H9 (cell line): ENCODE data around the gene CDK14. TPM values are rescaled to one million over a fixed set of nuclear protein-coding genes. Genes with fewer than 3 reads are reported as not detected.

Experiments used
- DNase-seq: peaks from one replicate; pipeline ENCODE4 v3.0.0-alpha.2; 2017
- H2AFZ ChIP-seq: one replicate; pipeline ENCODE4 v1.6.1; 2013; ENCODE audit warnings: mild to moderate bottlenecking, low read length, control low read depth, moderate library complexity
- H2AK5ac ChIP-seq: 2 replicates; pipeline ENCODE4 v1.6.1; 2013; ENCODE audit warnings: low read length, control low read depth, mixed read lengths; ENCODE audit not compliant: insufficient read length
- H2BK120ac ChIP-seq: one replicate; pipeline ENCODE4 v1.6.1; 2013; ENCODE audit warnings: low read depth, mild to moderate bottlenecking, low read length, control low read depth, inconsistent platforms; ENCODE audit not compliant: poor library complexity, severe bottlenecking
- H2BK12ac ChIP-seq: 2 replicates; pipeline ENCODE4 v1.6.1; 2013; ENCODE audit warnings: low read length, control low read depth, mixed read lengths, low read depth; ENCODE audit not compliant: insufficient read length
- H2BK15ac ChIP-seq: 2 replicates; pipeline ENCODE4 v1.6.1; 2013; ENCODE audit warnings: low read depth, low read length, control low read depth
- H2BK20ac ChIP-seq: one replicate; pipeline ENCODE4 v1.6.1; 2013; ENCODE audit warnings: low read depth, mild to moderate bottlenecking, low read length, control low read depth, inconsistent platforms; ENCODE audit not compliant: poor library complexity, severe bottlenecking
- H2BK5ac ChIP-seq: 2 replicates; pipeline ENCODE4 v1.6.1; 2013; ENCODE audit warnings: low read length, control low read depth, mixed read lengths; ENCODE audit not compliant: insufficient read length
- H3K14ac ChIP-seq: 2 replicates; pipeline ENCODE4 v1.6.1; 2013; ENCODE audit warnings: low read length, control low read depth; ENCODE audit not compliant: insufficient read depth
- H3K18ac ChIP-seq: 2 replicates; pipeline ENCODE4 v1.6.1; 2013; ENCODE audit warnings: low read depth, mild to moderate bottlenecking, mixed read lengths, low read length, control low read depth; ENCODE audit not compliant: insufficient read length
- H3K23ac ChIP-seq: 2 replicates; pipeline ENCODE4 v1.6.1; 2013; ENCODE audit warnings: low read length, control low read depth, mixed read lengths, low read depth; ENCODE audit not compliant: insufficient read length
- H3K23me2 ChIP-seq: 2 replicates; pipeline ENCODE4 v1.6.1; 2013; ENCODE audit warnings: low read depth, mild to moderate bottlenecking, mixed read lengths, low read length, control low read depth; ENCODE audit not compliant: insufficient read length, poor library complexity, severe bottlenecking
- H3K27ac ChIP-seq: 2 replicates; pipeline ENCODE4 v1.5.1; 2013; ENCODE audit warnings: low read length, control low read depth, mixed read lengths, low read depth; ENCODE audit not compliant: insufficient read length
- H3K27me3 ChIP-seq: 2 replicates; pipeline ENCODE4 v1.6.1; 2013; ENCODE audit warnings: low read length, control low read depth, inconsistent platforms; ENCODE audit not compliant: insufficient read depth
- H3K4ac ChIP-seq: 2 replicates; pipeline ENCODE4 v1.6.1; 2013; ENCODE audit warnings: low read depth, mild to moderate bottlenecking, control low read depth, inconsistent platforms, low read length, moderate library complexity
- H3K4me1 ChIP-seq: 2 replicates; pipeline ENCODE4 v1.6.1; 2013; ENCODE audit warnings: low read length, control low read depth, inconsistent platforms; ENCODE audit not compliant: insufficient read depth
- H3K4me2 ChIP-seq: 2 replicates; pipeline ENCODE4 v1.6.1; 2013; ENCODE audit warnings: low read length, control low read depth, mixed read lengths; ENCODE audit not compliant: insufficient read length, insufficient read depth
- H3K56ac ChIP-seq: 2 replicates; pipeline ENCODE4 v1.6.1; 2013; ENCODE audit warnings: low read depth, mild to moderate bottlenecking, mixed read lengths, low read length, control low read depth; ENCODE audit not compliant: insufficient read length
- H3K79me1 ChIP-seq: 2 replicates; pipeline ENCODE4 v1.6.1; 2013; ENCODE audit warnings: low read depth, mild to moderate bottlenecking, moderate library complexity, low read length, control low read depth, inconsistent platforms; ENCODE audit not compliant: insufficient read depth, poor library complexity, severe bottlenecking
- H3K79me2 ChIP-seq: 2 replicates; pipeline ENCODE4 v1.6.1; 2013; ENCODE audit warnings: low read length, control low read depth, inconsistent platforms; ENCODE audit not compliant: insufficient read depth
- H3K9ac ChIP-seq: 2 replicates; pipeline ENCODE4 v1.6.1; 2013; ENCODE audit warnings: low read length, control low read depth, mixed read lengths; ENCODE audit not compliant: insufficient read length; ENCODE audit errors: extremely low read depth
- H3K9me3 ChIP-seq: one replicate; pipeline ENCODE4 v1.6.1; 2013; ENCODE audit warnings: low read depth, low read length, inconsistent platforms; ENCODE audit not compliant: control insufficient read depth
- H3T11ph ChIP-seq: one replicate; pipeline ENCODE4 v1.6.1; 2013; ENCODE audit warnings: mild to moderate bottlenecking, low read length, control low read depth, inconsistent platforms
- H4K20me1 ChIP-seq: one replicate; pipeline ENCODE4 v1.6.1; 2013; ENCODE audit not compliant: control insufficient read depth, insufficient read length, insufficient read depth
- H4K5ac ChIP-seq: 2 replicates; pipeline ENCODE4 v1.6.1; 2013; ENCODE audit warnings: low read depth, mild to moderate bottlenecking, mixed read lengths, low read length, control low read depth; ENCODE audit not compliant: insufficient read length
- H4K8ac ChIP-seq: replicated peaks from 2 replicates; pipeline ENCODE4 v1.6.1; 2013; ENCODE audit warnings: low read length, control low read depth, mixed read lengths, low read depth; ENCODE audit not compliant: insufficient read length
- H4K91ac ChIP-seq: 2 replicates; pipeline ENCODE4 v1.6.1; 2013; ENCODE audit warnings: low read depth, mild to moderate bottlenecking, moderate library complexity, mixed read lengths, low read length, control low read depth; ENCODE audit not compliant: insufficient read length
- H3K27ac Mint-ChIP-seq, 3 experiments: 2 replicates in 2 of 3; 3 replicates in 1 of 3; pipeline ENCODE4 v1.8.0; 2020 to 2021; ENCODE audit warnings: mixed read lengths in 3 of 3, mild to moderate bottlenecking in 1 of 3, moderate library complexity in 1 of 3
- H3K27me3 Mint-ChIP-seq: 2 replicates; pipeline ENCODE4 v1.8.0; 2021; ENCODE audit warnings: low read depth, mild to moderate bottlenecking, moderate library complexity, mixed read lengths
- H3K36me3 Mint-ChIP-seq, 3 experiments: 2 replicates in 2 of 3; 3 replicates in 1 of 3; pipeline ENCODE4 v1.8.0; 2020 to 2021; ENCODE audit warnings: low read depth in 3 of 3, mixed read lengths in 3 of 3; ENCODE audit not compliant: insufficient read depth in 1 of 3
- H3K4me1 Mint-ChIP-seq, 2 experiments: 2 replicates each; pipeline ENCODE4 v1.8.0; 2020; ENCODE audit warnings: mixed read lengths in 2 of 2
- H3K4me3 Mint-ChIP-seq, 2 experiments: 2 replicates in 1 of 2; 3 replicates in 1 of 2; pipeline ENCODE4 v1.8.0; 2020 to 2021; ENCODE audit warnings: mild to moderate bottlenecking in 2 of 2, mixed read lengths in 2 of 2, moderate library complexity in 1 of 2
- H3K9me3 Mint-ChIP-seq, 2 experiments: 2 replicates in 1 of 2; 3 replicates in 1 of 2; pipeline ENCODE4 v1.8.0; 2020; ENCODE audit warnings: mild to moderate bottlenecking in 2 of 2, mixed read lengths in 2 of 2, moderate library complexity in 1 of 2
- CTCF ChIP-seq: fragments of 200-600 bp; sonication (generic); conservative IDR thresholded peaks from 3 replicates; pipeline ENCODE4 v1.8.0; 2021; ENCODE audit warnings: antibody characterized with exemption, mild to moderate bottlenecking
- WGBS: extraction: QIAGEN DNeasy Blood & Tissue Kit; methylation state at CpG from one replicate; pipeline ENCODE4 v1.1.7; 2013; ENCODE audit warnings: missing lambda C conversion rate, low lambda C conversion rate, mixed read lengths; ENCODE audit not compliant: insufficient read length; ENCODE audit errors: extremely low coverage; 5-methylcytosine and 5-hydroxymethylcytosine counted together
- total RNA-seq: library from RNA; stranded (reverse); gene quantifications from 2 replicates; pipeline ENCODE4 v1.2.1, GENCODE V29; 2021

The CDK14 gene
- total RNA-seq, 1 experiment from 2014 or later, result 23.9 TPM

DNA sequence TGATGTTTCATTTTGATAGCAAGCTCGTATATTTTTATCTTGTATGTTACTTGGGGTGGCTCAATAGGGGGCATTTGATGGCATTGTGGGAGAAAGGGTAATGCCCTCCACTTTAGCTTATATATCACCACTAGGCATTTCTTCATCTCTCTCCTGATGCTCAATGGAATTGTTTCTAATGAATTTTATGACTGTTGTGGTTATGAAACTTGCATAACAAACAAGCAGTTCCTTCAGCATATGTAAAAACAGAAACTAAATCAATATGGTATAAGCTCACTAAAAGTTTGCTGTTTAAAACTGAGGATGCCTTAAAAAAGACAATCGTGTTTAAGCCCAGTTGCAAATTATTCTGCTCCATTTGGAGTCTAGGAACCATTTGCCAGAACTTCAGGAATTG lies 75.5 kb downstream of the CDK14 start:
- no peak overlapping the region for H3K56ac ChIP-seq
- no peak overlapping the region for H3T11ph ChIP-seq
- H3K4me1 ChIP-seq, result no peaks in the 10 kb centered on the region; the same call in 1 of the 2 replicates
- no peak overlapping the region for H2AFZ ChIP-seq
- H4K5ac ChIP-seq, result no peak overlapping the region
- H3K23ac ChIP-seq, result no peak overlapping the region
- no peak overlapping the region for H3K9ac ChIP-seq
- no peak overlapping the region for H3K4me2 ChIP-seq
- no peaks in the 10 kb centered on the region for H4K20me1 ChIP-seq
- DNase-seq, result no peak
- no peaks in the 10 kb centered on the region for H3K27me3 ChIP-seq
- no peak overlapping the region for H3K14ac ChIP-seq
- H2BK20ac ChIP-seq, result no peak overlapping the region
- H2AK5ac ChIP-seq, result no peak overlapping the region
- H3K27ac ChIP-seq, result no peak overlapping the region
- no peak overlapping the region for H2BK12ac ChIP-seq
- peaks cover 5 to 10% of the 10 kb centered on the region in 2 experiments for H3K4me1 Mint-ChIP-seq
- no peaks in the 10 kb centered on the region for H3K79me1 ChIP-seq
- H3K23me2 ChIP-seq, result no peaks in the 10 kb centered on the region
- WGBS, result no CpG with 5 or more reads among the region's 2 CpGs
- H3K27ac Mint-ChIP-seq, result no peak overlapping the region
- H2BK120ac ChIP-seq, result no peak overlapping the region
- no peak overlapping the region for H2BK15ac ChIP-seq
- H3K9me3 Mint-ChIP-seq, result no peaks in the 10 kb centered on the region
- peaks cover 2% of the 10 kb centered on the region for H3K79me2 ChIP-seq
- H3K18ac ChIP-seq, result no peak overlapping the region
- no peak overlapping the region for H4K8ac ChIP-seq
- no peaks in the 10 kb centered on the region for H3K9me3 ChIP-seq
- H4K91ac ChIP-seq, result no peak overlapping the region
- H3K4me3 Mint-ChIP-seq, result no peak overlapping the region
- H3K27me3 Mint-ChIP-seq, result no peaks in the 10 kb centered on the region
- no peak for TF ChIP-seq CTCF
- H3K4ac ChIP-seq, result no peak overlapping the region
- no peak overlapping the region for H2BK5ac ChIP-seq
- no peaks in the 10 kb centered on the region for H3K36me3 Mint-ChIP-seq
